Stimulated activated CD4-positive, alpha-beta T cell treated with anti-CD3 and anti-CD28 coated beads, Interleukin-2, amount 100 ng/mL, for 24 hours (primary cell): ENCODE results near the gene KLF13.
A peak's percentile ranks its signal among the peaks of the same experiment; 100 is the strongest.

Experiments used
- DNase-seq, 2 donors: peaks; one replicate each; pipeline ENCODE4 v3.0.0-alpha.2; 2020

Gene KLF13

GRCh38 chr15:31333820-31334219, 7.2 kb downstream of the KLF13 start:
- DNase-seq = no peak

- DNase-seq = no peak
Observed at GRCh38 chr15:31335989-31336592, 9.5 kb downstream of the KLF13 start.

- no peak for DNase-seq
Observed at GRCh38 chr15:31336593-31337295, 10.1 kb downstream of the KLF13 start.

- DNase-seq = no peak
Observed at GRCh38 chr15:31337352-31338031, 10.9 kb downstream of the KLF13 start.

- DNase-seq = no peak
Observed at GRCh38 chr15:31338318-31338878, 11.8 kb downstream of the KLF13 start.

GRCh38 chr15:31338879-31339557, 12.4 kb downstream of the KLF13 start:
- peak in 1 of 2 donors; percentile 57 for DNase-seq

GRCh38 chr15:31339558-31339895, 12.9 kb downstream of the KLF13 start:
- DNase-seq = no peak

GRCh38 chr15:31340047-31340446, 13.4 kb downstream of the KLF13 start:
- DNase-seq = no peak

- DNase-seq = no peak
Observed at GRCh38 chr15:31340592-31340991, 14.0 kb downstream of the KLF13 start.

GRCh38 chr15:31341071-31341470, 14.4 kb downstream of the KLF13 start:
- DNase-seq = no peak

GRCh38 chr15:31341496-31342195, 15.0 kb downstream of the KLF13 start:
- DNase-seq = no peak

- no peak for DNase-seq
Observed at GRCh38 chr15:31342381-31342780, 15.7 kb downstream of the KLF13 start.

- DNase-seq = peak in 1 of 2 donors; percentile 43
Observed at GRCh38 chr15:31342781-31343626, 16.4 kb downstream of the KLF13 start.

GRCh38 chr15:31343831-31344230, 17.2 kb downstream of the KLF13 start:
- no peak for DNase-seq

- DNase-seq = no peak
Observed at GRCh38 chr15:31344266-31344665, 17.6 kb downstream of the KLF13 start.

GRCh38 chr15:31344823-31345605, 18.4 kb downstream of the KLF13 start:
- peak in 1 of 2 donors; percentile 58 for DNase-seq

GRCh38 chr15:31345606-31346366, 19.2 kb downstream of the KLF13 start:
- DNase-seq = peak in 1 of 2 donors; percentile 30

GRCh38 chr15:31346367-31347066, 19.9 kb downstream of the KLF13 start:
- peak in 1 of 2 donors; percentile 53 for DNase-seq
